Activated B cell treated with CpG ODN at 0.5 μM for 24 hours (primary cell): ENCODE data around the gene CRHBP. TPM values are rescaled to one million over a fixed set of nuclear protein-coding genes. Genes with fewer than 3 reads are reported as not detected.

Experiments used
- ATAC-seq: fragments of 200-7000 bp; cut with Tn5 transposase; one replicate; pipeline ENCODE4 v1.10.0; 2021; ENCODE audit warnings: low read depth, mild to moderate bottlenecking, moderate library complexity
- CTCF ChIA-PET: fragments of 350-600 bp; sonication (Branson Sonifier 250); formaldehyde crosslinking; loops from one replicate; lab custom pipeline; 2021; ENCODE audit warnings: antibody characterized with exemption; lab: Charles Lee
- POLR2A ChIA-PET: fragments of 350-600 bp; sonication (Branson Sonifier 250); formaldehyde crosslinking; loops from one replicate; lab custom pipeline; 2021; ENCODE audit warnings: antibody characterized with exemption; lab: Charles Lee
- DNase-seq: peaks from one replicate; pipeline ENCODE4 v3.0.0; 2022
- H3K27ac Mint-ChIP-seq: one replicate; pipeline ENCODE4 v1.8.0; 2020; ENCODE audit warnings: mixed read lengths
- H3K27me3 Mint-ChIP-seq: one replicate; pipeline ENCODE4 v1.8.0; 2021; ENCODE audit warnings: mixed read lengths
- H3K36me3 Mint-ChIP-seq: one replicate; pipeline ENCODE4 v1.8.0; 2021; ENCODE audit warnings: low read depth, mixed read lengths
- H3K4me1 Mint-ChIP-seq: one replicate; pipeline ENCODE4 v1.8.0; 2021; ENCODE audit warnings: mixed read lengths
- H3K4me3 Mint-ChIP-seq: one replicate; pipeline ENCODE4 v1.8.0; 2020; ENCODE audit warnings: mild to moderate bottlenecking, mixed read lengths
- H3K9me3 Mint-ChIP-seq: one replicate; pipeline ENCODE4 v1.8.0; 2020; ENCODE audit warnings: mixed read lengths
- CTCF ChIP-seq: fragments of 200-600 bp; IDR thresholded peaks from one replicate; pipeline ENCODE4 v1.8.0; 2022; ENCODE audit warnings: antibody characterized with exemption, mild to moderate bottlenecking
- intact Hi-C: fragments of 100-400 bp; cut with micrococcal nuclease; formaldehyde crosslinking; loops from one replicate; pipeline ENCODE4 v1.15.1; 2024
- total RNA-seq: library from RNA; stranded (reverse); gene quantifications from 2 replicates; pipeline ENCODE4 v1.2.3, GENCODE V29; 2022

The CRHBP gene
- total RNA-seq, 1 donor from 2014 or later: not detected

- Mint-ChIP-seq H3K4me3 (no peak overlapping the region), H3K9me3 (no peaks in the 10 kb centered on the region), H3K36me3 (no peaks in the 10 kb centered on the region), H3K27me3 (no peaks in the 10 kb centered on the region), H3K27ac (no peak overlapping the region), H3K4me1 (no peaks in the 10 kb centered on the region)
- ChIA-PET CTCF (no interaction called here), POLR2A (no interaction called here)
- ATAC-seq (no peak), DNase-seq (no peak)
- TF ChIP-seq CTCF: no peak
- intact Hi-C loops: no loop called here
Measured at GRCh38 chr5:76978869-76979268, 26.0 kb downstream of the CRHBP start.

- TF ChIP-seq CTCF: no peak
- intact Hi-C loops: no loop called here
- no peak overlapping the region for H3K27ac Mint-ChIP-seq
- no peaks in the 10 kb centered on the region for H3K9me3 Mint-ChIP-seq
- POLR2A ChIA-PET: no interaction called here
- DNase-seq (no peak), ATAC-seq (no peak)
- CTCF ChIA-PET: no interaction called here
- H3K4me3 Mint-ChIP-seq: no peak overlapping the region
- no peaks in the 10 kb centered on the region for H3K4me1 Mint-ChIP-seq
- H3K36me3 Mint-ChIP-seq: no peaks in the 10 kb centered on the region
- H3K27me3 Mint-ChIP-seq: no peaks in the 10 kb centered on the region
Measured at GRCh38 chr5:76980518-76981144, 27.8 kb downstream of the CRHBP start.

GRCh38 chr5:76982450-76982849 is 29.6 kb downstream of the CRHBP start:
- no peaks in the 10 kb centered on the region for H3K4me1 Mint-ChIP-seq
- no peak for DNase-seq

GRCh38 chr5:76983468-76983867 is 30.6 kb downstream of the CRHBP start:
- intact Hi-C loops: no loop called here
- TF ChIP-seq CTCF: no peak
- POLR2A ChIA-PET: no interaction called here

More at GRCh38 chr5:76982450-76982849, 29.6 kb downstream of the CRHBP start:
- H3K36me3 Mint-ChIP-seq: no peaks in the 10 kb centered on the region
- H3K9me3 Mint-ChIP-seq: no peaks in the 10 kb centered on the region
- no peak overlapping the region for H3K4me3 Mint-ChIP-seq
- POLR2A ChIA-PET: no interaction called here
- no peak for TF ChIP-seq CTCF
- no peak for ATAC-seq
- CTCF ChIA-PET: no interaction called here
- no peak overlapping the region for H3K27ac Mint-ChIP-seq
- H3K27me3 Mint-ChIP-seq: no peaks in the 10 kb centered on the region
- intact Hi-C loops: no loop called here

GRCh38 chr5:76986825-76987526 is 34.1 kb downstream of the CRHBP start:
- no peak overlapping the region for H3K4me3 Mint-ChIP-seq
- H3K27ac Mint-ChIP-seq: no peak overlapping the region
- TF ChIP-seq CTCF: no peak
- no peaks in the 10 kb centered on the region for H3K36me3 Mint-ChIP-seq
- ATAC-seq: no peak
- no peak for DNase-seq
- POLR2A ChIA-PET: no interaction called here
- intact Hi-C loops: no loop called here
- no peaks in the 10 kb centered on the region for H3K27me3 Mint-ChIP-seq
- CTCF ChIA-PET: no interaction called here
- H3K4me1 Mint-ChIP-seq: no peaks in the 10 kb centered on the region
- no peaks in the 10 kb centered on the region for H3K9me3 Mint-ChIP-seq

More at GRCh38 chr5:76983468-76983867, 30.6 kb downstream of the CRHBP start:
- H3K27me3 Mint-ChIP-seq: no peaks in the 10 kb centered on the region
- DNase-seq (no peak), ATAC-seq (no peak)
- no peaks in the 10 kb centered on the region for H3K4me1 Mint-ChIP-seq
- no peak overlapping the region for H3K27ac Mint-ChIP-seq
- CTCF ChIA-PET: no interaction called here
- H3K4me3 Mint-ChIP-seq: no peak overlapping the region
- H3K36me3 Mint-ChIP-seq: no peaks in the 10 kb centered on the region
- H3K9me3 Mint-ChIP-seq: no peaks in the 10 kb centered on the region
